GM12892 (cell line): Measurements from ENCODE around the gene SOX4.
"Not testable (repeated sequence)": the region's sequence is repeated elsewhere in the genome, so short reads cannot be mapped to it uniquely, and the experiment has no call there.

Experiments used
- POLR2A ChIP-seq: IDR thresholded peaks from 2 replicates; pipeline ENCODE4 v1.6.1; 2011; ENCODE audit warnings: low read depth, low read length, control low read depth
- POLR2AphosphoS5 ChIP-seq: IDR thresholded peaks from 2 replicates; pipeline ENCODE4 v1.6.1; 2011; ENCODE audit warnings: low read depth, low read length, control low read depth

DNA sequence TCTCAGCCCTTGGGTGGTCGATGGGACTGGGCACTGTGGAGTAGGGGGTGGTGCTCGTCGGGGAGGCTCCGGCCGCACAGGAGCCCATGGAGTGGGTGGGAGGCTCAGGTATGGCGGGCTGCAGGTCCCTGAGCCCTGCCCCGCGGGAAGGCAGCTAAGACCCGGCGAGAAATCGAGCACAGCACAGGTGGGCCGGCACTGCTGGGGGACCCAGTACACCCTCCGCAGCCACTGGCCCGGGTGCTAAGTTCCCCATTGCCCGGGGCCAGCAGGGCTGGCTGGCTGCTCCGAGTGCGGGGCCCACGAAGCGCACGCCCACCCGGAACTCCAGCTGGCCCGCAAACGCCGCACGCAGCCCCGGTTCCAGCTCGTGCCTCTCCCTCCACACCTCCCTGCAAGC is 41.3 kb upstream of the SOX4 start:
- not testable (repeated sequence) for TF ChIP-seq POLR2AphosphoS5, POLR2A
